HCT116 (cell line): Measurements from ENCODE around the gene FSHR. TPM values are rescaled to one million over a fixed set of nuclear protein-coding genes. Genes with fewer than 3 reads are reported as not detected.

ENCODE experiments used
- ATAC-seq: fragments of 200-7000 bp; cut with Tn5 transposase; 2 replicates; pipeline ENCODE4 v1.9.1; 2020; ENCODE audit warnings: mild to moderate bottlenecking, moderate library complexity
- BruUV-seq: library from RNA; stranded (reverse); fragments of 400-500 nt; replicated peaks from 2 replicates; lab custom pipeline; 2021; lab: Mats Ljungman, UMichigan
- CTCF ChIA-PET: fragments of 300-600 bp; sonication (Branson Sonifier 250); formaldehyde crosslinking; loops from one replicate; lab custom pipeline; 2021; ENCODE audit warnings: antibody characterized with exemption; lab: Charles Lee
- POLR2A ChIA-PET: fragments of 300-600, 350-600 bp; sonication (Branson Sonifier 250); formaldehyde crosslinking; loops from one replicate; lab custom pipeline; 2021; ENCODE audit warnings: antibody characterized with exemption; lab: Charles Lee
- RAD21 ChIA-PET, 2 experiments: fragments of 300-600 bp; sonication (Branson Sonifier 250); formaldehyde crosslinking; loops; one replicate each; lab custom pipeline; 2023; ENCODE audit warnings: low total read pairs in 2 of 2; ENCODE audit not compliant: uncharacterized antibody in 2 of 2, unreplicated experiment in 2 of 2, low non-redundant PET in 1 of 2; lab: Charles Lee
- DNase-seq: peaks from one replicate; pipeline ENCODE4 v3.0.0-alpha.2; 2010; ENCODE audit warnings: low read depth, low spot score
- H2AFZ ChIP-seq: fragments of 200-600 bp; shearing (Covaris generic), sonication (generic); 2 replicates; pipeline ENCODE4 v1.6.1; 2017; ENCODE audit warnings: low read depth, mixed run types, mixed read lengths, antibody characterized with exemption, low read length; ENCODE audit not compliant: poor library complexity, severe bottlenecking
- H3K27ac ChIP-seq: 2 replicates; pipeline ENCODE4 v1.5.1; 2012; ENCODE audit warnings: low read depth, low read length
- H3K27me3 ChIP-seq: fragments of 200-600 bp; sonication (generic); 2 replicates; pipeline ENCODE4 v1.6.1; 2016; ENCODE audit warnings: mixed run types, low read length, mixed read lengths; ENCODE audit not compliant: insufficient read depth
- H3K36me3 ChIP-seq, 2 experiments: fragments of 200-500 bp in 1 of 2; fragments of 200-600 bp in 1 of 2; sonication (Bioruptor generic) in 1 of 2; sonication (generic) in 1 of 2; 2 replicates each; pipeline versions ENCODE4 v1.5.1 to v1.6.1; 2014 to 2016; ENCODE audit warnings: low read length in 2 of 2, inconsistent platforms in 1 of 2, mixed read lengths in 1 of 2, mixed run types in 1 of 2; ENCODE audit not compliant: insufficient read depth in 2 of 2, control insufficient read depth in 1 of 2
- H3K4me1 ChIP-seq, 2 experiments: fragments of 200-600 bp in 1 of 2; sonication (generic) in 1 of 2; 2 replicates each; pipeline versions ENCODE4 v1.5.1 to v1.6.1; 2012 to 2017; ENCODE audit warnings: low read length in 2 of 2, inconsistent platforms in 1 of 2, mild to moderate bottlenecking in 1 of 2, mixed read lengths in 1 of 2, mixed run types in 1 of 2, moderate library complexity in 1 of 2; ENCODE audit not compliant: insufficient read depth in 2 of 2, control insufficient read depth in 1 of 2
- H3K4me2 ChIP-seq: fragments of 200-600 bp; sonication (generic); 2 replicates; pipeline ENCODE4 v1.6.1; 2017; ENCODE audit warnings: mixed run types, low read length, mixed read lengths
- H3K4me3 ChIP-seq, 2 experiments: fragments of 200-600 bp in 1 of 2; sonication (generic) in 1 of 2; replicated peaks in 1 of 2; 2 replicates each; pipeline ENCODE4 v1.5.1; 2011 to 2016; ENCODE audit warnings: low read length in 2 of 2, control low read depth in 1 of 2, low read depth in 1 of 2, mild to moderate bottlenecking in 1 of 2, mixed read lengths in 1 of 2, mixed run types in 1 of 2
- H3K79me2 ChIP-seq: fragments of 200-600 bp; sonication (generic); 2 replicates; pipeline ENCODE4 v1.6.1; 2017; ENCODE audit warnings: mild to moderate bottlenecking, mixed run types, low read length, moderate library complexity, mixed read lengths; ENCODE audit not compliant: insufficient read depth
- H3K9ac ChIP-seq: fragments of 200-600 bp; sonication (generic); 2 replicates; pipeline ENCODE4 v1.6.1; 2016; ENCODE audit warnings: low read length, mixed read lengths
- H3K9me2 ChIP-seq: fragments of 200-600 bp; sonication (generic), shearing (Covaris generic); 2 replicates; pipeline ENCODE4 v1.6.1; 2017; ENCODE audit warnings: mixed run types, mild to moderate bottlenecking, moderate library complexity; ENCODE audit not compliant: insufficient read depth
- H3K9me3 ChIP-seq, 2 experiments: fragments of 200-500 bp in 1 of 2; fragments of 200-600 bp in 1 of 2; sonication (Bioruptor generic) in 1 of 2; sonication (generic) in 1 of 2; 2 replicates each; pipeline ENCODE4 v1.6.1; 2014 to 2017; ENCODE audit warnings: low read length in 2 of 2, mixed read lengths in 2 of 2, inconsistent platforms in 1 of 2, low read depth in 1 of 2, mild to moderate bottlenecking in 1 of 2, mixed run types in 1 of 2, moderate library complexity in 1 of 2; ENCODE audit not compliant: control insufficient read depth in 1 of 2, insufficient read depth in 1 of 2
- H4K20me1 ChIP-seq: fragments of 200-600 bp; sonication (generic), shearing (Covaris generic); 2 replicates; pipeline ENCODE4 v1.6.1; 2017; ENCODE audit warnings: mixed run types, mild to moderate bottlenecking, moderate library complexity; ENCODE audit not compliant: insufficient read depth
- ATF3 ChIP-seq: IDR thresholded peaks from 2 replicates; pipeline ENCODE4 v1.6.1; 2012
- CBX3 ChIP-seq: IDR thresholded peaks from 2 replicates; pipeline ENCODE4 v1.6.1; 2012; ENCODE audit warnings: low read depth
- CTCF ChIP-seq, 3 experiments: fragments of 200-600 bp in 1 of 3; sonication (generic) in 1 of 3; IDR thresholded peaks in 2 of 3; conservative IDR thresholded peaks in 1 of 3; 2 replicates each; pipeline ENCODE4 v1.5.1; 2012 to 2017; ENCODE audit warnings: low read depth in 2 of 3, low read length in 2 of 3, antibody characterized with exemption in 1 of 3, borderline replicate concordance in 1 of 3, control low read depth in 1 of 3, mild to moderate bottlenecking in 1 of 3, mixed read lengths in 1 of 3, mixed run types in 1 of 3, moderate library complexity in 1 of 3; ENCODE audit not compliant: insufficient read depth in 1 of 3
- EGR1 ChIP-seq: IDR thresholded peaks from 2 replicates; pipeline ENCODE4 v1.6.1; 2012; ENCODE audit warnings: low read depth
- ELF1 ChIP-seq: IDR thresholded peaks from 2 replicates; pipeline ENCODE4 v1.6.1; 2012; ENCODE audit warnings: low read depth, borderline replicate concordance
- EZH2phosphoT487 ChIP-seq: fragments of 200-600 bp; IDR thresholded peaks from 2 replicates; pipeline ENCODE4 v1.6.1; 2018; ENCODE audit warnings: antibody characterized with exemption, borderline replicate concordance
- FOSL1 ChIP-seq: IDR thresholded peaks from 2 replicates; pipeline ENCODE4 v1.6.1; 2012; ENCODE audit warnings: low read depth
- JUND ChIP-seq: IDR thresholded peaks from 2 replicates; pipeline ENCODE4 v1.6.1; 2012
- MAX ChIP-seq: IDR thresholded peaks from 2 replicates; pipeline ENCODE4 v1.6.1; 2012
- POLR2A ChIP-seq: IDR thresholded peaks from 2 replicates; pipeline ENCODE4 v1.7.0; 2011; ENCODE audit warnings: borderline replicate concordance; ENCODE audit not compliant: insufficient read depth, insufficient read length; ENCODE audit errors: extremely low read depth
- POLR2AphosphoS5 ChIP-seq: IDR thresholded peaks from 2 replicates; pipeline ENCODE4 v1.6.1; 2011; ENCODE audit warnings: mild to moderate bottlenecking, low read depth, low read length, moderate library complexity
- REST ChIP-seq: IDR thresholded peaks from 2 replicates; pipeline ENCODE4 v1.6.1; 2012; ENCODE audit warnings: low read depth
- SIN3A ChIP-seq: IDR thresholded peaks from 2 replicates; pipeline ENCODE4 v1.6.1; 2012; ENCODE audit warnings: low read depth
- SP1 ChIP-seq: IDR thresholded peaks from 2 replicates; pipeline ENCODE4 v1.6.1; 2012; ENCODE audit warnings: low read depth
- YY1 ChIP-seq: IDR thresholded peaks from 2 replicates; pipeline ENCODE4 v1.6.1; 2011; ENCODE audit warnings: low read length, low read depth, moderate library complexity, mild to moderate bottlenecking; ENCODE audit not compliant: insufficient replicate concordance; ENCODE audit errors: extremely low read depth
- ZFX ChIP-seq: fragments of 450-650 bp; IDR thresholded peaks from 2 replicates; pipeline ENCODE4 v1.6.1; 2017
- ZNF274 ChIP-seq: fragments of 200-500 bp; sonication (Bioruptor generic); IDR thresholded peaks from 2 replicates; pipeline ENCODE4 v1.6.1; 2014; ENCODE audit warnings: mild to moderate bottlenecking, low read depth, low read length, inconsistent platforms
- intact Hi-C: fragments of 100-400 bp; cut with micrococcal nuclease; formaldehyde crosslinking; loops from 2 replicates; pipeline ENCODE4 v1.10.0; 2022
- total RNA-seq: library from RNA; stranded (reverse); gene quantifications from one replicate; pipeline ENCODE4 v1.2.1, GENCODE V29; 2021; ENCODE audit not compliant: unreplicated experiment

The FSHR gene
- total RNA-seq, 1 experiment from 2014 or later = not detected

- no peaks in the 10 kb centered on the region for H3K4me1 ChIP-seq
- H3K36me3 ChIP-seq = no peaks in the 10 kb centered on the region
- no peaks in the 10 kb centered on the region for H3K27me3 ChIP-seq
- no peak overlapping the region for H3K9ac ChIP-seq
- no peak overlapping the region for H3K4me3 ChIP-seq
- no peak for TF ChIP-seq REST
- no peak for TF ChIP-seq EGR1
- TF ChIP-seq SIN3A = no peak
- no peak for TF ChIP-seq POLR2AphosphoS5
- no peak for TF ChIP-seq ZNF274
- TF ChIP-seq CTCF (IDR thresholded peaks at IDR 0.05 in 2 of 3, conservative IDR thresholded peaks at IDR 0.05 in 1 of 3; ENCODE audit: borderline replicate concordance in 1 of 3, insufficient read depth in 1 of 3, low read depth in 2 of 3, low read length in 2 of 3) = no peak
- TF ChIP-seq ZFX = no peak
- no peak for TF ChIP-seq YY1
- no peak for TF ChIP-seq ATF3
- no peak for TF ChIP-seq MAX
- TF ChIP-seq CBX3 = no peak
- no peak for TF ChIP-seq ELF1
- no peak for TF ChIP-seq FOSL1
- no peak for TF ChIP-seq SP1
- TF ChIP-seq POLR2A = no peak
- TF ChIP-seq JUND = no peak
- no peak for TF ChIP-seq EZH2phosphoT487
- H4K20me1 ChIP-seq = no peaks in the 10 kb centered on the region
- ATAC-seq (no peak), DNase-seq (no peak)
- ChIA-PET RAD21 (no interaction called here), POLR2A (no interaction called here), CTCF (no interaction called here)
- BruUV-seq = no TSS peak
- no peak overlapping the region for H3K27ac ChIP-seq
- no peaks in the 10 kb centered on the region for H3K9me2 ChIP-seq
- no peak overlapping the region for H2AFZ ChIP-seq
- H3K9me3 ChIP-seq = peaks cover 0 to 5% of the 10 kb centered on the region in 2 experiments; a peak in 2 of 4 replicates
- no peak overlapping the region for H3K4me2 ChIP-seq
- H3K79me2 ChIP-seq = no peaks in the 10 kb centered on the region
- intact Hi-C loops = no loop called here
These were observed 45.5 kb downstream of the FSHR start for GRCh38 chr2:49108851-49109250.
